Measurements from ENCODE around the gene SNAP47.

DNA sequence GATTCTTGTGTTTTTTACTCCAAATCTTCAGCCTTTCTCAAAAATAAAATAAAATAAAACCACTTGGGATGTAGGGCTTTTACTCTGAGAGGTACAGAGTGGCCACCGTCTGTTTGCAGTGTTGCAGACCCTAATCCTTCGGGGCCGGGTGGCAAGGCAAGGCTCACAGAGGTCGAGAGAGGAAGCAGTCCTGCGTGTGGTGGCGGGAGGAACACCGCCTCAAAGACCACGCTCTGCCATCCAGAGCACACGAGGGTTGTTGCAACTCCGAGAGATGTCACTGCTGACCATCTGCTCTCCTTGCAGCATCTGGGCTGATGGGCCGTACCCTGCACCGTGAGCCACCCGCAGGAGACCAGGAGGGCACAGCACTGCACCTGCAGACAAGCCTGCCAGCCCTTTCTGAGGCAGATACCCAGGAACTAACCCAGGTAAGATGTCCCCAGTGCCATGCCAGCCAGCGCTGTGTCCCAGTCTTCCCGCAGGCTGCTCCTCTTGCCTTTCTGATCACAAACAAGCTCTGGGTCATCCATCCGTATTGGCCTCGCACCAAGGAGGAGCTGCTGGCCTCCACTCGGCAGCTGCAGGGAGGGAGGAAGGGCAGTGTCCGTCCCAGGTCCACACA, 31.5 kb downstream of the SNAP47 start:
- TF ChIP-seq SP1 (IDR thresholded peaks at IDR 0.05), result no peak
- TF ChIP-seq BHLHE40 (IDR thresholded peaks at IDR 0.05; ENCODE audit: borderline replicate concordance), result no peak
- TF ChIP-seq FOXA1 (IDR thresholded peaks at IDR 0.05), result no peak
- TF ChIP-seq NFRKB (IDR thresholded peaks at IDR 0.05), result no peak
- no peak for TF ChIP-seq CTBP1 (IDR thresholded peaks at IDR 0.05; ENCODE audit: borderline replicate concordance)
- TF ChIP-seq FOXM1 (IDR thresholded peaks at IDR 0.05; ENCODE audit: borderline replicate concordance), result no peak
- no peak for TF ChIP-seq ELF4 (IDR thresholded peaks at IDR 0.05)
- no peak for TF ChIP-seq ARNT (IDR thresholded peaks at IDR 0.05)

All from HEK293T (cell line).